M059J (cell line): Measurements from ENCODE around the gene SEC23B. TPM values are rescaled to one million over a fixed set of nuclear protein-coding genes. Genes with fewer than 3 reads are reported as not detected.

ENCODE experiments used
- DNase-seq: peaks from one replicate; pipeline ENCODE4 v3.0.0-alpha.2; 2012; ENCODE audit warnings: low read depth
- total RNA-seq: library from RNA; depleted of rRNA; stranded (reverse); fragments of >200 nt; shearing (Covaris generic); gene quantifications from 2 replicates; pipeline ENCODE4 v1.2.3, GENCODE V29; 2014; rRNA removed

SEC23B gene
- total RNA-seq, 1 experiment from 2014 or later, result 129 TPM

DNA sequence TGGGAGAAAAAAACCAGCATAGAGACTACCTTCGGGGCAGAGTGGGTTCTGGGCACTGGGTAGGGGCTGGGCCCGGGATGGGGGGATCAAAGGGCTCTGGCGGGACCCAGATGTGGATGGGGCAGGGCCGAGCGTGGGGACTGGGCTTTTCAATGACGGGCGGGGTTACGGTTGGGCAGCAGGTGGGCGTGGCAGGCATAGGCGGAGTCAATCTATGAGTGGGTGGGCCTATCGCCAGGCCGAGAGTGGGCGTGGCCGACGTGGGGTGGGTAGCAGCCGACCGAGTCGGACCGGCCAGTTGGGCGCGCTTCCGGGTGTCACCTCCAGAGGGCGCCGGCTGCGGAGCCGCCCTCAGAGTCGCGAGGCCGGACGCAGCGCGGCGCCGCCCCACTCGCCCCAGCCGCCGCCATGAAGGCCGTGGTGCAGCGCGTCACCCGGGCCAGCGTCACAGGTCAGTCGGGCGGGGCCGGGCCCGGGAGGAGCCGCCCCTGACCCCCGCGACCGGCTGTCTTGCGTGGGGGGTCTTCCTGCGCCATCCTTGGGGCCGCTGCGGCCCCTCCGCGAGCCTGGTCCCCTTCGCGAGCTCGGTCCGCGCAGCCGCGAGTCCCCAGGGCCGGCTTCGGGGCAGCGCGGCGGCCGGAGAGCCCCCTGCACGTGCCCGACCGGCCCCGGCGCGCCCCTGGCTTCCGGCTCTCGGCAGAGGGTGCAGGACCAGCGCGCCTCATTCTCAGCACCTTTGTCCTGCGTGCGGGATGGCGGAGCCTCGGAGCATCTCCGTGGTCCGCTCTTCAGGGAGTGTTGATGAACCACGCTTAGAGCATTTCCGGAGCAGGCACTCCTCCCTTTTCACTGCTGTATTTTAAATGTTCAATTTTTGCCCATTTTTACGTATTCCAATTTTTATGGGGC lies 80.2 kb downstream of the SEC23B start, which contains the start of gene DTD1:
Gene DTD1, plus strand, starts transcription at position 390 of the 909 bp plus-strand sequence. Its CDS starts 19 bp downstream, at position 409.
- peak; percentile 84 for DNase-seq

DNA sequence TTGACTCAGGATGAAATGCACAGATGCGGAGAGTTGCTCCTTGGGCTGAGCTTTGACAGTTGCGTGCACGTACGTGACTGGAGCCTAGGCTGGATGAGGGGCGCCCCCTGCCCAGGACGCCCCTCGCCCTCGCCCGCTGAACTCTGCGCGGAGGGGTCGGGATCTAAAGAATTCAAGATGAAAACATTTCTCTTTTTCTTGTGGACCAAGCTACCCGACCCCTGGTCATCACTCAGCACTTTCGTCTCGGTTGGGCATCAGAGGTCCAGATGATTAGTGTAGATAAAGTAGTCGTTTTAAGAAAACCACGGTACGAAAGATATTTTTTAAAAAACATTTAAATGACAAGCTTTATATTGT lies 80.8 kb downstream of the SEC23B start:
- DNase-seq, result no peak

DNA sequence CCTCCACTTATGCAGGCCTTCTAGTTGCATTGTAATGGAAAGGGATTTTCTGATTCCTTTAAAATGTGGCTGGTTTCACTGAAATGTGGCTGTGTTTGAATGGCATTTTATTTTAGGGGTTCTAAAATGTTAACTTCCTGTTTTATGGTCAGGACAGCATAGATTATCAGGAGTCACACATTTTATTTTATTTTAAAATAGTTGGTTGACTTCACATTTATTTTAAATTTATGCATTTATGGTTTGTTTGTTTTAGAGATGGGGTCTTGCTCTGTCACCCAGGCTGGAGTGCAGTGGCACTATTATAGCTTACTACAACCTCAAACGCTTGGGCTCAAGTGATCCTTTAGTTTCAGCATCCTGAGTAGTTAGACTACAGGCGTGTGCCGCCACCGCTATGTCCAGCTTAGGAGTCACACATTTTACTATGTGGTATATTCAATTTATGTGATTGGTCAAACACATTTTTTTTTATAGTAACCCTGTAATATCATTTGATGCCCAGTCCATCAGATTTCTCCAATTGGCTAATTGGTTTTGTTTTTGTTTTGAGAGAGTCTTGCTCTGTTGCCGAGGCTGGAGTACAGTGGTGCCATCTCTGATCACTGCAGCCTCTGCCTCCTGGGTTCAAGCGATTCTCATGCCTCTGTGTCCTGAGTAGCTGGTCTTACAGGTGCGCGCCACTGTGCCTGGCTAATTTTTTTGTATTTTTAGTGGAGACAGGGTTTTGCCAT lies 82.4 kb downstream of the SEC23B start:
- peak; percentile 14 for DNase-seq

DNA sequence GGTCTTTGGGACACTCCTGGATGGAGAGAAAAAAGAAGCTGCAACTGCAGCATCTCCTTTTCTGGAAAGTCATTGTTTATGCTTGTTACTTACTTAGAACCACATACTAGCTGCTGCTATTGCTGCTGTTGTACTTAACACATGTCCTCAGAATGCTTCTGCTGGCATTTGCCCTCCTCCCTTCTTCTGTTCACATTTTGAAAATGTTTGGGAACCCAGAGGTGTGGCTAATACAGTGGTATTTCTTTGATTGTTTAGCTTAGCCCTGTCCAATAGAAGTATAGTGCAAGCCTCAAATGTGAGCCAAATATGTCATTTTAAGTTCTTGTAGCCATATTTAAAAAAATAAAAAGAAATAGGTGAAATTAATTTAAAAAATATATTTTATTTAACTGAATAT lies 88.5 kb downstream of the SEC23B start:
- DNase-seq, result no peak

DNA sequence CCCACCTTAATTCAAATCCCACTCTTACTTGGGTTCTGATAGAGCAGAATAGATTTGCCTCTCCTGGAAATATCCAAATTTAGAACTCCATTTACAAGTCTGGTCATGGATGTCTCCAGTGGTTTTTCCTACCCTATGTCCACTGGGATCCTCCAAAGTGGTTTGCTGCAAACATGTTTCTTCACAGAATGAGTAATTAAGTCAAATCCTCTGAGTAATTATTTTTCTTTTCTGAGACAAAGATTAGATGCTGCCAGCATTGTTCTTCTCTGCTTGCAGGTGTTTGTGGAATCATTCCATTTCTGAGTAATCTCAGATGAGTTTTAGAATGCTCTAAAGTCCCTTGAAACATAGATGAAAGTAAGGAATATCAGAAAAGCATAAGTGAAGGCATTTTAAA lies 102.0 kb downstream of the SEC23B start:
- DNase-seq, result no peak

Other genes starting within 250 kb of the SEC23B start
- gene ZNF133, start 219.4 kb upstream of the SEC23B start, total RNA-seq, result 23.8 and 31.5 TPM in 2 replicates
- 1.7 and 1.8 TPM in 2 replicates for gene DZANK1, start 40.9 kb upstream of the SEC23B start, total RNA-seq
- 17.7 and 28.2 TPM in 2 replicates for gene POLR3F, start 40.5 kb upstream of the SEC23B start, total RNA-seq
- 28.8 and 50.4 TPM in 2 replicates for gene RBBP9, start 10.7 kb upstream of the SEC23B start, total RNA-seq
- 222 and 278 TPM in 2 replicates for gene SMIM26, start 59.5 kb downstream of the SEC23B start, total RNA-seq
- gene DTD1, start 80.1 kb downstream of the SEC23B start, total RNA-seq, result 94.2 and 102 TPM in 2 replicates